MCF 10A (cell line): ENCODE data around the gene RASSF7. TPM values are rescaled to one million over a fixed set of nuclear protein-coding genes. Genes with fewer than 3 reads are reported as not detected.

Experiments used
- BruUV-seq: library from RNA; stranded (reverse); fragments of 400-500 nt; replicated peaks from 2 replicates; lab custom pipeline; 2021; lab: Mats Ljungman, UMichigan
- CTCF ChIA-PET: fragments of 300-600 bp; sonication (Branson Sonifier 250); formaldehyde crosslinking; extraction: SDS; loops from one replicate; lab custom pipeline; 2021; ENCODE audit warnings: antibody characterized with exemption, inconsistent platforms; lab: Yijun Ruan, JAX
- POLR2A ChIA-PET: fragments of 300-600, 350-650 bp; sonication (Branson Sonifier 250); formaldehyde crosslinking; extraction: SDS; loops from one replicate; lab custom pipeline; 2020; ENCODE audit warnings: antibody characterized with exemption, inconsistent platforms; lab: Yijun Ruan, JAX
- DNase-seq: peaks from one replicate; pipeline ENCODE4 v3.0.0-alpha.2; 2018; ENCODE audit not compliant: unreplicated experiment
- H3K27ac Mint-ChIP-seq: one replicate; pipeline ENCODE4 v1.8.0; 2022; ENCODE audit warnings: mild to moderate bottlenecking, low read depth, mixed read lengths; ENCODE audit not compliant: unreplicated experiment
- H3K27me3 Mint-ChIP-seq: one replicate; pipeline ENCODE4 v1.8.0; 2022; ENCODE audit warnings: mixed read lengths; ENCODE audit not compliant: insufficient read depth, unreplicated experiment
- H3K36me3 Mint-ChIP-seq: one replicate; pipeline ENCODE4 v1.8.0; 2022; ENCODE audit warnings: mild to moderate bottlenecking, moderate library complexity, mixed read lengths; ENCODE audit not compliant: insufficient read depth, unreplicated experiment
- H3K4me1 Mint-ChIP-seq: one replicate; pipeline ENCODE4 v1.8.0; 2022; ENCODE audit warnings: mixed read lengths; ENCODE audit not compliant: insufficient read depth, unreplicated experiment
- H3K4me3 Mint-ChIP-seq: one replicate; pipeline ENCODE4 v1.8.0; 2022; ENCODE audit warnings: mild to moderate bottlenecking, moderate library complexity, mixed read lengths; ENCODE audit not compliant: unreplicated experiment
- H3K9me3 Mint-ChIP-seq: one replicate; pipeline ENCODE4 v1.8.0; 2022; ENCODE audit warnings: mixed read lengths; ENCODE audit not compliant: unreplicated experiment
- CTCF ChIP-seq: fragments of 200-600 bp; IDR thresholded peaks from one replicate; pipeline ENCODE4 v1.8.0; 2022; ENCODE audit warnings: antibody characterized with exemption, mild to moderate bottlenecking; ENCODE audit not compliant: unreplicated experiment
- intact Hi-C: fragments of 100-400 bp; cut with micrococcal nuclease; formaldehyde crosslinking; loops from 2 replicates; pipeline ENCODE4 v1.14.1; 2022
- total RNA-seq: library from RNA; stranded (reverse); gene quantifications from 2 replicates; pipeline ENCODE4 v1.2.3, GENCODE V29; 2022

The RASSF7 gene
- total RNA-seq, 1 experiment from 2014 or later: 13.3 TPM

DNA sequence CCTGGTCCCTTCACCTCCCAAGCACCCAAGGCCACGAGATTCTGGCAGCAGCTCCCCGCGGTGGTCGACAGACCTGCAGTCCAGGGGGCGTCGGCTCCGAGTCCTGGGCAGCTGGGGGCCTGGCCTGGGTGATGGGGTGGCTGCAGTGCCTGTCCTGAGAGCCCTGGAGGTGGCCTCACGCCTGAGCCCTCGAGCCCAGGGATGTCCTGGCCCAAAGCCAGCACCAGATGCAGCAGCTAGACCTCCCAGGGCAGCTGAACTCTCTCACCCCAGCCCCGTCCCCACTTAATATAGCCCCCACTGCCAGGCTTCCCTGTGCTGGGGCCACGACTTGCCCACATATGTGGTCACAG is 6.8 kb upstream of the RASSF7 start:
- POLR2A ChIA-PET: interaction anchor here (0.6 to 1.8 kb wide), 5 partner anchors 9 to 153 kb away, joined by 3 to 9 read pairs (median 4); partner anchors contain the start of gene PHRF1
- no TSS peak for BruUV-seq
- intact Hi-C loops: no loop called here
- H3K27me3 Mint-ChIP-seq: no peaks in the 10 kb centered on the region
- CTCF ChIA-PET: interaction anchor here (0.6 to 0.8 kb wide), 3 partner anchors 8 to 175 kb away, joined by 3 to 4 read pairs (median 4); no protein-coding TSS in a partner anchor
- peaks cover under 1% of the 10 kb centered on the region for H3K4me1 Mint-ChIP-seq
- H3K27ac Mint-ChIP-seq: no peak overlapping the region
- no peak for DNase-seq
- TF ChIP-seq CTCF: no peak
- no peak overlapping the region for H3K4me3 Mint-ChIP-seq
- no peaks in the 10 kb centered on the region for H3K9me3 Mint-ChIP-seq
- no peaks in the 10 kb centered on the region for H3K36me3 Mint-ChIP-seq

DNA sequence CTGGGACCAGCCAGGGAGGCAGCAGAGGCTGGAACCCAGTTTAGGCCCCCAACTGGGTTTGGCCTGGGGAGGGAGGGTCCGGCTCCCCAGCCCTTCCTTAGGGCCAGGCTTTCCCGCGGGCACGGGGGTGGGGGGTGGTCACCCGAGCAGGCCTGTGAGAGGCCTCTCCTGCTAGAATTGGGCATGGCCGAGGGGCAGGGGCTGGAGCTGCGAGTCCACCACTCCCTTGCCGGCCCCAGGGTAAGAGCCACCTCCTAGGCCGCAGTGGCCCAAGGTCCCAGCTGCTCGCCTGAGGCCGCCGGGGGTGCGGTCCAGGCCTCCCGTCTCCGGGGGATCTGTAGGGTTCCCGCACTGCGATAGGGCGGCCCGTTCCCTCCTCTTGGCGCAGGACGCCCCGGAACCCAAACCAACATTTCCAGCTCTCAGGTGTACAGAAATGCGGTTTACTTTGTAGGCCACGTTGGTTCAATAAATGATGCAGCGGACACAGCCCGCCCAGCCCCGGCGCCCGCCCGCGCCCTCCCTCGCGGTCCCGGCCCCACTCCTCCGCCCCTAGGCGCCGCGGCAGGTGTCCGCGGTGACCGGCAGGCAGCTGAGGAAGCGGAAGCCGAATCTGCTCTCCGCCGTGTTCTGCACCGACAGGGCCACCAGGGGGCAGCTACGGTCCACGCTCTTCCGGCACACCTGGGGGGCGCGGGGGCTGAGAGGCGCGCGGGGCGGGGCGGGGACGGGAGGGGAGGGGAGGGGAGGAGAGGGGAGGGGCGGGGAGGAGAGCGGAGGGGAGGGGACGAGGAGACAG is 6.1 kb upstream of the RASSF7 start:
- peak; percentile 59 for TF ChIP-seq CTCF
- Mint-ChIP-seq H3K27me3 (no peaks in the 10 kb centered on the region), H3K4me1 (peaks cover 4% of the 10 kb centered on the region), H3K4me3 (peak overlapping the region; percentile 36), H3K27ac (no peak overlapping the region), H3K9me3 (no peaks in the 10 kb centered on the region), H3K36me3 (no peaks in the 10 kb centered on the region)
- intact Hi-C loops: no loop called here
- POLR2A ChIA-PET: interaction anchor here (0.6 to 1.8 kb wide), 8 partner anchors 9 to 152 kb away, joined by 3 to 9 read pairs (median 4); partner anchors contain the start of gene PHRF1
- DNase-seq: peak; percentile 64
- BruUV-seq: no TSS peak
- CTCF ChIA-PET: interaction anchor here (0.7 to 1.2 kb wide), 4 partner anchors 9 to 60 kb away, joined by 3 to 4 read pairs (median 4); no protein-coding TSS in a partner anchor

DNA sequence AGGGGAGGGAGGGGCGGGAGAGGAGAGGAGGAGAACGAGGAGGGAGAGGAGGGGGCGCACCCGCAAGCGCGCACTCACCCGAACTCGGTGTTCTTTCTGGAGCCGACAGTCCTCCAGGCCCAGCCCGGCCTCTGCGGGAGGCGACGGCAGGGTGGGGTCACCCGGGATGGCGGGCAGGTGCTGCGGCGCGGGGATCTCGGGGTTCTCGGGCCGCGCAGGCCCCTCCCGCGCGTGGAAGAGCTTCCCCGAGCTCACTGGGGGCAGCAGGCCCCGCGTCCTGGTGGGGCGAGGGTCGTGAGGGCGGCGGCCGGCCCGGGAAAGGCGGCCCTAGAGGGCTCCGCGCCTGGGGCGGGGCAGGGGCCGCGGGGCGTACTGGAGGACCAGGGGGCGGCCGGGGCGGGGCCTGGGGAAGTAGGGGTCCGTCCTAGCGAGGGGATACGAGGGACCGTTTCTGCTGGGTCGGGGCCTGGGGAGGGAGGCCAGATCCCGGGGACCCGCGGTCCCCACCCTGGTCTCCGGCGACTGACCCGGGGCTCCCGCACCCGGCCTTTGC is 5.5 kb upstream of the RASSF7 start:
- Mint-ChIP-seq H3K27ac (no peak overlapping the region), H3K27me3 (no peaks in the 10 kb centered on the region), H3K9me3 (no peaks in the 10 kb centered on the region), H3K4me3 (peak overlapping the region; percentile 36), H3K36me3 (no peaks in the 10 kb centered on the region), H3K4me1 (peaks cover 9% of the 10 kb centered on the region)
- no TSS peak for BruUV-seq
- CTCF ChIA-PET: interaction anchor here (0.7 to 1.2 kb wide), 3 partner anchors 10 to 59 kb away, joined by 3 to 4 read pairs (median 3); no protein-coding TSS in a partner anchor
- no peak for TF ChIP-seq CTCF
- intact Hi-C loops: no loop called here
- DNase-seq: no peak
- POLR2A ChIA-PET: interaction anchor here (0.6 to 1.8 kb wide), 6 partner anchors 9 to 98 kb away, joined by 3 to 9 read pairs (median 3); partner anchors contain the start of gene PHRF1
